SU-DHL-6 (cell line): ENCODE measurements around the gene AFF2.

Experiments used
- EZH2phosphoT487 ChIP-seq: fragments of 200-600 bp; sonication (generic), shearing (Covaris generic); conservative IDR thresholded peaks from 2 replicates; pipeline ENCODE4 v1.6.1; 2018; ENCODE audit warnings: mild to moderate bottlenecking, antibody characterized with exemption, low read length, moderate library complexity, mixed read lengths
- TF ChIP-seq, protein P1 (sequence below): fragments of 200-600 bp; sonication (generic); IDR thresholded peaks from one replicate; pipeline ENCODE4 v1.5.1; 2017; ENCODE audit warnings: antibody characterized with exemption, mild to moderate bottlenecking, low read length, moderate library complexity; ENCODE audit not compliant: insufficient read depth, poor library complexity, severe bottlenecking

DNA sequence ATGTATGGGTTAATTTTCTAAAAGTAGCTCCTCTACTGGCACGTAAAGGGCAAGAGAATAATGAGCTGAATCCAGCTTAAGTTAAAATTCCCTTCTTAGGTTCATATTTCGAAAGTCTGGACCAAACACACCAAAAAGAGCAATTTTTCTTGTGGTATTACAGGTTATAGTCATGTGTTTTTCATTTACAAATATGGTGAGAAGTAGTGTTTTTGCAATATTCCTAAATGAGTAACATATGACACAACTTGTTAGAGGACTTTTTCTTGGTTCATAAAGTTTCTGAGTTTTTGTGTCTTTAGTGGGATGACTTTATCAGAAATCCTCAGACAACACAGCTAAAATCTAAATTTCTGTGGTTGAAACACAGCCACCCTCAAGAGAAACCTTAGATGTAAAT lies 172.1 kb downstream of the AFF2 start:
- TF ChIP-seq, protein P1, sequence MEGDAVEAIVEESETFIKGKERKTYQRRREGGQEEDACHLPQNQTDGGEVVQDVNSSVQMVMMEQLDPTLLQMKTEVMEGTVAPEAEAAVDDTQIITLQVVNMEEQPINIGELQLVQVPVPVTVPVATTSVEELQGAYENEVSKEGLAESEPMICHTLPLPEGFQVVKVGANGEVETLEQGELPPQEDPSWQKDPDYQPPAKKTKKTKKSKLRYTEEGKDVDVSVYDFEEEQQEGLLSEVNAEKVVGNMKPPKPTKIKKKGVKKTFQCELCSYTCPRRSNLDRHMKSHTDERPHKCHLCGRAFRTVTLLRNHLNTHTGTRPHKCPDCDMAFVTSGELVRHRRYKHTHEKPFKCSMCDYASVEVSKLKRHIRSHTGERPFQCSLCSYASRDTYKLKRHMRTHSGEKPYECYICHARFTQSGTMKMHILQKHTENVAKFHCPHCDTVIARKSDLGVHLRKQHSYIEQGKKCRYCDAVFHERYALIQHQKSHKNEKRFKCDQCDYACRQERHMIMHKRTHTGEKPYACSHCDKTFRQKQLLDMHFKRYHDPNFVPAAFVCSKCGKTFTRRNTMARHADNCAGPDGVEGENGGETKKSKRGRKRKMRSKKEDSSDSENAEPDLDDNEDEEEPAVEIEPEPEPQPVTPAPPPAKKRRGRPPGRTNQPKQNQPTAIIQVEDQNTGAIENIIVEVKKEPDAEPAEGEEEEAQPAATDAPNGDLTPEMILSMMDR = no peak
- no peak for TF ChIP-seq EZH2phosphoT487
